ENCODE results near the gene CTAGE1.
"Not testable (repeated sequence)": the region's sequence is repeated elsewhere in the genome, so short reads cannot be mapped to it uniquely, and the experiment has no call there.

CTAGE1 gene

GRCh38 chr18:22417496-22418188 lies at the start of gene CTAGE1:
Gene CTAGE1 (minus strand): TSS chr18:22417915. CDS start chr18:22417811, 104 bp downstream.
- DNase-seq, result no peak

- DNase-seq, result no peak
These were observed 49.1 kb upstream of the CTAGE1 start for GRCh38 chr18:22466608-22467395.

- no peak for DNase-seq
These were observed 48.2 kb upstream of the CTAGE1 start for GRCh38 chr18:22465859-22466457.

GRCh38 chr18:22463076-22463475 lies 45.4 kb upstream of the CTAGE1 start:
- no peak for DNase-seq

GRCh38 chr18:22459491-22459890 lies 41.8 kb upstream of the CTAGE1 start:
- DNase-seq, result no peak

- no peak for DNase-seq
These were observed 39.8 kb upstream of the CTAGE1 start for GRCh38 chr18:22457524-22457923.

- no peak for DNase-seq
These were observed 38.8 kb upstream of the CTAGE1 start for GRCh38 chr18:22456547-22456946.

GRCh38 chr18:22456116-22456480 lies 38.4 kb upstream of the CTAGE1 start:
- no peak for DNase-seq

GRCh38 chr18:22455425-22456115 lies 37.9 kb upstream of the CTAGE1 start:
- DNase-seq, result no peak

- no peak for DNase-seq
These were observed 35.6 kb upstream of the CTAGE1 start for GRCh38 chr18:22453315-22453714.

- DNase-seq, result no peak
These were observed 34.5 kb upstream of the CTAGE1 start for GRCh38 chr18:22452226-22452668.

- no peak for DNase-seq
These were observed 34.1 kb upstream of the CTAGE1 start for GRCh38 chr18:22451796-22452195.

GRCh38 chr18:22450766-22451165 lies 33.1 kb upstream of the CTAGE1 start:
- not testable (repeated sequence) for DNase-seq

- not testable (repeated sequence) for DNase-seq
These were observed 32.6 kb upstream of the CTAGE1 start for GRCh38 chr18:22450318-22450717.

- not testable (repeated sequence) for DNase-seq
These were observed 32.0 kb upstream of the CTAGE1 start for GRCh38 chr18:22449753-22450152.

GRCh38 chr18:22448238-22448637 lies 30.5 kb upstream of the CTAGE1 start:
- DNase-seq, result no peak

GRCh38 chr18:22447792-22448191 lies 30.1 kb upstream of the CTAGE1 start:
- DNase-seq, result no peak

- DNase-seq, result no peak
These were observed 29.2 kb upstream of the CTAGE1 start for GRCh38 chr18:22446911-22447310.

- no peak for DNase-seq
These were observed 28.6 kb upstream of the CTAGE1 start for GRCh38 chr18:22446325-22446724.

GRCh38 chr18:22441638-22442037 lies 23.9 kb upstream of the CTAGE1 start:
- DNase-seq, result no peak

GRCh38 chr18:22439447-22439846 lies 21.7 kb upstream of the CTAGE1 start:
- DNase-seq, result no peak

GRCh38 chr18:22436136-22436535 lies 18.4 kb upstream of the CTAGE1 start:
- DNase-seq, result no peak

GRCh38 chr18:22434973-22435608 lies 17.4 kb upstream of the CTAGE1 start:
- DNase-seq, result no peak
